Stimulated activated CD4-positive, alpha-beta T cell treated with anti-CD3 and anti-CD28 coated beads, Interleukin-2, amount 100 ng/mL, for 24 hours (primary cell): ENCODE data around the gene ACBD4.

Source experiments
- DNase-seq, 2 donors: peaks; one replicate each; pipeline ENCODE4 v3.0.0-alpha.2; 2020

Gene ACBD4

GRCh38 chr17:45161288-45162024 lies 26.0 kb downstream of the ACBD4 start, which contains the start of gene HEXIM2:
HEXIM2 (plus strand) TSS chr17:45161875; CDS start chr17:45162794, 919 bp downstream.
- DNase-seq = peak; percentile 97 to 99

DNA sequence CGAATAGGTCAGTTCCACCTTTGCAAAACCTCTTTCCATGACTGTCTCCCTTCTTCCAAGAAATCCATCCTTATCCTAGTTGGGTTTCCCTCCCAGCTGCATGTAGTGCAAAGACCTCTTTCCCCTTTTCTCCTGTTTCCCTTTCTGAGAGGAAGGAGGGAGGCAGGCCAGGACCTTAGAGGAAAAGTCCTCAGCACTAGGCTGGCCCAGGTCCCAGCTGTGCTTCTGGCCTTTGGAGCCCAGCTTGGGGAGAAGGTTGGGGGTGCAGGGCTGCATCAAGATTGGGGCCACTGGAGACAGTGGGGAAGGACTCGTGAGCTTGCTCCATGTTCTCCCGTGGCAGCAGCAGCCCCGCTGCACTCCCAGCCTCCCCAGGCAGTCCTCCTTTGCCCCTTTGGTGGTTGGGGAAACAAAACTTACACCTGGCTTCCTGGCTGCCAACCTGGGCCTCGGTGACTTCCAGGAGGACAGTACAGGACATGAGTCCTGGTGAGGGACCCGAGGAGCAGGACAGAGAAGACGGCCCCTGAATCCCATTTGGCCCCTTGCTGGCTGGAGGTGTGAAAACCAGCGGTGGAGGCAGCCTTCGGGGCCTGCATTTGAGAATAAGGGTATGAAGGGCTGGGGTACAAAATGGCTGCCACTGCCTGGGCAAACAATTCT lies 26.7 kb downstream of the ACBD4 start:
- no peak for DNase-seq

DNA sequence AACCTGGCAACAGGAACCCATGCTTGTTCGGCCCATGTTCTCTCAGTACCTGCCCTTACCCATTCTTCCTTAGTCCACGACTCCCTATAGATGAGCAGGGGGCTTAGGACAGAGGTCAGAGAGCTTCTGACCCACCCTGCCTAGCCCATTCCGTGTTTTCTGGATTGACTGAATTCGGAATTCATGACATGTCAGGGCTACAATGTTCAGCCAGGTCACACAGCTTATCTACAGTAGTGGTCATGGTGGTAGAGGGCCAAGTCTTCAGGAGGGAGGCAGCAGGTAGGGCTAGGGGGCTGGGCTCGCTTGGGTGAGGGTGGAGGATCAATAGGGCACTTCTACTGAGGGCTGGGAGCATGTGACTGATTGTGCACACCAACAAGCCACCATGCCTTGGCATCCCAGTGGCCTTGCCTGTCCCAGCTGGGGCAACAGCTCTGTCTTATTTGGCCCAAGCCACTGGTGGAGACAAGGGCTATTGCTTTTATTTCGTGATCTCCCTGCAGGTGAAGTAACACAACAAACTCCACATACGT lies 29.3 kb downstream of the ACBD4 start:
- no peak for DNase-seq

GRCh38 chr17:45168991-45169752 lies 33.7 kb downstream of the ACBD4 start:
- DNase-seq = no peak

- DNase-seq = no peak
These were observed 34.9 kb downstream of the ACBD4 start for GRCh38 chr17:45170280-45170930.

DNA sequence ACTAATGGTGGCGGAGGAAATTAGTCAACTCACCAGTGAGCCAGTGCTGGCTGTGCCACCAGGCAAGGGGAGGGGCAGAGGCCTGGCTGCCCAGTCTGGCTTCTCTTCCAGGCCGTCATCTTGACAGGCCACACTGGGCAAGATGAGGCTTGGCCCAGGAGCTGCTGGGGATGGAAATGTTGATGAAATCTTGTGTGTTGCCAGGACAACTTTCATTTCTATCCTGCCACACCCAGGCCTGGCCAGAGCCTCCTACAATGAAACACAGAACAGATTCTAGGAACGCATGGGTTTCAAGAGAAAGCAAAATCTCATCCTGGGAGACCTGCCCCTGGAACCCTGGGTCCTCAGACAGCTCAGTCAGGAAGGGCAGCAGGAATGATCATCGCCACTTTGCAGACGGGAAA lies 35.4 kb downstream of the ACBD4 start:
- DNase-seq = no peak

- no peak for DNase-seq
These were observed 36.1 kb downstream of the ACBD4 start for GRCh38 chr17:45171338-45172231.

GRCh38 chr17:45172232-45172540 lies 36.7 kb downstream of the ACBD4 start:
- DNase-seq = no peak

GRCh38 chr17:45172541-45173286 lies 37.2 kb downstream of the ACBD4 start:
- peak; percentile 55 to 61 for DNase-seq

GRCh38 chr17:45175759-45176115 lies 40.2 kb downstream of the ACBD4 start:
- DNase-seq = no peak

DNA sequence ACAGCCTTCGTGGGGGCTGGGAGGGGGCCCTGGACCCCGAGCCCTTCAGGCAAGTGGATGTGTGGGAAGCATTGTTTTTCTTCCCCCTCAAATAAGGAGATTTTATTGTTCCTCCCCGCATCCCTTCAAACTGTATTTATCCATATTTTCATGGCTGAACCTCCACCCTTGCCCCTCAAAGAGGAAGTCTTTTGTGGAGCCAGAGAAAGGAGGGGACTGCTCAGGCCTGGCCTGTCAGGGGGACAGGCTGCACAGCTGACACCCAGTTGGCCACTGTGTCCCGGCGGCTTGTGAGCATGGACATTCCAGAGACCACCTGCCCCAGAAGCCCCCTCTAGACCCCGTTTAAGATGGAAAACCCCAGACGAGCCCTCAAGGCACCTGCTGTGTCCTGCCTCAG lies 42.1 kb downstream of the ACBD4 start:
- DNase-seq = no peak

GRCh38 chr17:45184144-45184543 lies 48.7 kb downstream of the ACBD4 start:
- DNase-seq = no peak

DNA sequence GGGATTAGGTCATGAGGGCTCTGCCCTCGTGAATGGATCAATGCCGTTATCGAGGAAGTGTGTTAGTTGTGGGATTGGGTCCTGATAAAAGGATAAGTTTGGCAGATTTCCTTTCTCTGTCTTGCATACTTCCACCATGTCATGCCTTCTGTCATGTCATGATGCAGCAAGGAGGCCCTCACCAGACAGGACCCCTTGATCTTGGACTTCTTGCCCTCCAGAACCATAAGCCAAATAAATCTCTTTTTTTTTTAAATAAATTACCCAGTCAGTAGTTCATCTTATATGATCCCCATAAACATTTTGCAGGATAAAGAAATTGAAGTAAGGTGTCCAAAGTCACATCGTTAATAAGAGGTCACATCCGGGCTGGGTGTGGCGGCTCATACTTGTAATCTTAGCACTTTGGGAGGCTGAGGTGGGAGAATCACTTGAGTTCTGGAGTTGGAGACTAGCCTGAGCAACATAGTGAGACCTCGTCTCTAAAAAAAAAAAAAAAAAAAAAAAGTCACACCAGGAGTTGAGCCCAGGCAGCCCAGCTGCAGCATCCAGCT lies 51.4 kb downstream of the ACBD4 start:
- no peak for DNase-seq

GRCh38 chr17:45189009-45189408 lies 53.5 kb downstream of the ACBD4 start:
- no peak for DNase-seq

GRCh38 chr17:45190503-45191255 lies 55.2 kb downstream of the ACBD4 start:
- DNase-seq = no peak
